GM19372 (cell line): Measurements from ENCODE around the gene CLDND2.
"Not testable (repeated sequence)": the region's sequence is repeated elsewhere in the genome, so short reads cannot be mapped to it uniquely, and the experiment has no call there.

ENCODE experiments used
- ATAC-seq: cut with Tn5 transposase; IDR thresholded peaks from one replicate; pipeline ENCODE4 v1.9.1; 2021; ENCODE audit warnings: mild to moderate bottlenecking, low read depth, moderate library complexity; ENCODE audit not compliant: unreplicated experiment

The CLDND2 gene

GRCh38 chr19:51368366-51369282 is at the start of gene CLDND2:
Gene CLDND2, minus strand, starts transcription at chr19:51369003. Its CDS starts 426 bp downstream, at chr19:51368577.
- no peak for ATAC-seq

- ATAC-seq: peak; percentile 24
Measured at GRCh38 chr19:51417810-51418157, 49.0 kb upstream of the CLDND2 start.

- peak; percentile 72 for ATAC-seq
Measured at GRCh38 chr19:51417107-51417809, 48.5 kb upstream of the CLDND2 start, which contains the start of gene SIGLEC10. Gene SIGLEC10, minus strand, starts transcription at chr19:51417642. Its CDS starts 61 bp downstream, at chr19:51417581.

GRCh38 chr19:51416422-51416821 is 47.6 kb upstream of the CLDND2 start:
- not testable (repeated sequence) for ATAC-seq

GRCh38 chr19:51415187-51415586 is 46.4 kb upstream of the CLDND2 start:
- no peak for ATAC-seq

- ATAC-seq: no peak
Measured at GRCh38 chr19:51410950-51411748, 42.3 kb upstream of the CLDND2 start.

GRCh38 chr19:51407511-51408131 is 38.8 kb upstream of the CLDND2 start:
- no peak for ATAC-seq

- no peak for ATAC-seq
Measured at GRCh38 chr19:51402117-51402516, 33.3 kb upstream of the CLDND2 start.

GRCh38 chr19:51399936-51400335 is 31.1 kb upstream of the CLDND2 start:
- ATAC-seq: not testable (repeated sequence)

- ATAC-seq: no peak
Measured at GRCh38 chr19:51399231-51399630, 30.4 kb upstream of the CLDND2 start.

- ATAC-seq: no peak
Measured at GRCh38 chr19:51398096-51398704, 29.4 kb upstream of the CLDND2 start.

- not testable (repeated sequence) for ATAC-seq
Measured at GRCh38 chr19:51397453-51397852, 28.6 kb upstream of the CLDND2 start.

- no peak for ATAC-seq
Measured at GRCh38 chr19:51396175-51396574, 27.4 kb upstream of the CLDND2 start.

- peak; percentile 88 for ATAC-seq
Measured at GRCh38 chr19:51394050-51394836, 25.4 kb upstream of the CLDND2 start.

GRCh38 chr19:51392701-51393100 is 23.9 kb upstream of the CLDND2 start:
- no peak for ATAC-seq

- no peak for ATAC-seq
Measured at GRCh38 chr19:51391073-51391611, 22.3 kb upstream of the CLDND2 start.

GRCh38 chr19:51389143-51389542 is 20.3 kb upstream of the CLDND2 start:
- ATAC-seq: no peak

- no peak for ATAC-seq
Measured at GRCh38 chr19:51387924-51388389, 19.2 kb upstream of the CLDND2 start, which contains the start of gene LIM2. Gene LIM2, minus strand, starts transcription at chr19:51387974. Its CDS starts 531 bp downstream, at chr19:51387443.
